Hepatocyte (in vitro differentiated cells): ENCODE results near the gene MCF2L2.
"Not testable (repeated sequence)": the region's sequence is repeated elsewhere in the genome, so short reads cannot be mapped to it uniquely, and the experiment has no call there.

ENCODE experiments used
- EZH2 ChIP-seq: fragments of 200-600 bp; sonication (generic); IDR thresholded peaks from 2 replicates; pipeline ENCODE4 v1.6.1; 2016; ENCODE audit warnings: antibody characterized with exemption, mild to moderate bottlenecking, borderline replicate concordance
- TF ChIP-seq, protein P1 (sequence below): fragments of 200-600 bp; sonication (generic); IDR thresholded peaks from 2 replicates; pipeline ENCODE4 v1.5.1; 2016; ENCODE audit warnings: antibody characterized with exemption, mild to moderate bottlenecking; ENCODE audit not compliant: poor library complexity

GRCh38 chr3:183179550-183179908, 248.9 kb downstream of the MCF2L2 start:
- TF ChIP-seq, protein P1, sequence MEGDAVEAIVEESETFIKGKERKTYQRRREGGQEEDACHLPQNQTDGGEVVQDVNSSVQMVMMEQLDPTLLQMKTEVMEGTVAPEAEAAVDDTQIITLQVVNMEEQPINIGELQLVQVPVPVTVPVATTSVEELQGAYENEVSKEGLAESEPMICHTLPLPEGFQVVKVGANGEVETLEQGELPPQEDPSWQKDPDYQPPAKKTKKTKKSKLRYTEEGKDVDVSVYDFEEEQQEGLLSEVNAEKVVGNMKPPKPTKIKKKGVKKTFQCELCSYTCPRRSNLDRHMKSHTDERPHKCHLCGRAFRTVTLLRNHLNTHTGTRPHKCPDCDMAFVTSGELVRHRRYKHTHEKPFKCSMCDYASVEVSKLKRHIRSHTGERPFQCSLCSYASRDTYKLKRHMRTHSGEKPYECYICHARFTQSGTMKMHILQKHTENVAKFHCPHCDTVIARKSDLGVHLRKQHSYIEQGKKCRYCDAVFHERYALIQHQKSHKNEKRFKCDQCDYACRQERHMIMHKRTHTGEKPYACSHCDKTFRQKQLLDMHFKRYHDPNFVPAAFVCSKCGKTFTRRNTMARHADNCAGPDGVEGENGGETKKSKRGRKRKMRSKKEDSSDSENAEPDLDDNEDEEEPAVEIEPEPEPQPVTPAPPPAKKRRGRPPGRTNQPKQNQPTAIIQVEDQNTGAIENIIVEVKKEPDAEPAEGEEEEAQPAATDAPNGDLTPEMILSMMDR, result not testable (repeated sequence)
- TF ChIP-seq EZH2, result not testable (repeated sequence)
